Prostate gland (tissue), 2 donors: Measurements from ENCODE around the gene CHST15.

Source experiments
- CTCF ChIP-seq, 4 experiments: fragments of 200-600 bp in 2 of 4; fragments of 450-650 bp in 2 of 4; sonication (generic) in 2 of 4; IDR thresholded peaks; 1 replicate in 3 of 4; 2 replicates in 1 of 4; pipeline ENCODE4 v1.5.1; 2016 to 2019; ENCODE audit warnings: antibody characterized with exemption in 4 of 4, mild to moderate bottlenecking in 2 of 4, moderate library complexity in 2 of 4
- POLR2A ChIP-seq: fragments of 450-650 bp; IDR thresholded peaks from one replicate; pipeline ENCODE4 v1.6.1; 2016; ENCODE audit warnings: antibody characterized with exemption, mild to moderate bottlenecking
- POLR2AphosphoS5 ChIP-seq: sonication (generic); formaldehyde crosslinking; IDR thresholded peaks from one replicate; pipeline ENCODE4 v1.6.1; 2017; ENCODE audit warnings: antibody characterized with exemption

GRCh38 chr10:124079864-124080263 is 13.5 kb downstream of the CHST15 start:
- TF ChIP-seq POLR2A (no peak), CTCF (IDR thresholded peaks at IDR 0.05) (no peak), POLR2AphosphoS5 (no peak)
